CD4-positive, alpha-beta T cell treated with Interleukin-12 subunit alpha and Interleukin-12 subunit beta, for 1 hour (primary cell): Measurements from ENCODE around the gene PKD1L1.
"Not testable (repeated sequence)": the region's sequence is repeated elsewhere in the genome, so short reads cannot be mapped to it uniquely, and the experiment has no call there.

Source experiments
- DNase-seq: peaks from one replicate; pipeline ENCODE4 v3.0.0-alpha.2; 2020

The PKD1L1 gene

GRCh38 chr7:47937065-47937687 is 11.1 kb downstream of the PKD1L1 start:
- DNase-seq: no peak

- DNase-seq: no peak
Observed at GRCh38 chr7:47936323-47936722, 11.9 kb downstream of the PKD1L1 start.

- DNase-seq: no peak
Observed at GRCh38 chr7:47935336-47935735, 12.9 kb downstream of the PKD1L1 start.

- no peak for DNase-seq
Observed at GRCh38 chr7:47934831-47935230, 13.4 kb downstream of the PKD1L1 start.

- no peak for DNase-seq
Observed at GRCh38 chr7:47933215-47933614, 15.1 kb downstream of the PKD1L1 start.

GRCh38 chr7:47932466-47933037 is 15.7 kb downstream of the PKD1L1 start:
- no peak for DNase-seq

- no peak for DNase-seq
Observed at GRCh38 chr7:47932016-47932415, 16.2 kb downstream of the PKD1L1 start.

- DNase-seq: no peak
Observed at GRCh38 chr7:47931005-47932004, 17.0 kb downstream of the PKD1L1 start.

GRCh38 chr7:47924266-47924665 is 24.0 kb downstream of the PKD1L1 start:
- DNase-seq: no peak

GRCh38 chr7:47923081-47923875 is 25.0 kb downstream of the PKD1L1 start:
- not testable (repeated sequence) for DNase-seq

GRCh38 chr7:47916514-47916913 is 31.8 kb downstream of the PKD1L1 start:
- DNase-seq: not testable (repeated sequence)

GRCh38 chr7:47915616-47915976 is 32.7 kb downstream of the PKD1L1 start:
- no peak for DNase-seq

- DNase-seq: no peak
Observed at GRCh38 chr7:47914717-47915615, 33.3 kb downstream of the PKD1L1 start.

- no peak for DNase-seq
Observed at GRCh38 chr7:47912332-47912731, 35.9 kb downstream of the PKD1L1 start.

GRCh38 chr7:47908720-47909119 is 39.5 kb downstream of the PKD1L1 start:
- DNase-seq: no peak

GRCh38 chr7:47907981-47908616 is 40.2 kb downstream of the PKD1L1 start:
- no peak for DNase-seq

- DNase-seq: no peak
Observed at GRCh38 chr7:47906883-47907282, 41.4 kb downstream of the PKD1L1 start.

- no peak for DNase-seq
Observed at GRCh38 chr7:47905076-47905920, 43.0 kb downstream of the PKD1L1 start.

- no peak for DNase-seq
Observed at GRCh38 chr7:47902013-47902412, 46.3 kb downstream of the PKD1L1 start.

- no peak for DNase-seq
Observed at GRCh38 chr7:47901542-47901941, 46.7 kb downstream of the PKD1L1 start.
